Activated T-helper 17 cell treated with anti-CD3 and anti-CD28 coated beads, Interleukin-2, amount 50 U/mL, for 72 hours (primary cell): ENCODE measurements around the gene DYNC2LI1. TPM values are rescaled to one million over a fixed set of nuclear protein-coding genes. Genes with fewer than 3 reads are reported as not detected.
A peak's percentile ranks its signal among the peaks of the same experiment; 100 is the strongest.

Experiments used
- ATAC-seq: fragments of 150-1000 bp; cut with Tn5 transposase; replicated peaks from 2 replicates; pipeline ENCODE4 v1.10.0; 2021; ENCODE audit warnings: mild to moderate bottlenecking, moderate library complexity
- H3K27ac Mint-ChIP-seq: one replicate; pipeline ENCODE4 v1.8.0; 2022; ENCODE audit warnings: mixed read lengths
- H3K27me3 Mint-ChIP-seq: one replicate; pipeline ENCODE4 v1.8.0; 2022; ENCODE audit warnings: mixed read lengths
- H3K36me3 Mint-ChIP-seq: one replicate; pipeline ENCODE4 v1.8.0; 2022; ENCODE audit warnings: low read depth, mild to moderate bottlenecking, mixed read lengths
- H3K4me1 Mint-ChIP-seq: one replicate; pipeline ENCODE4 v1.8.0; 2022; ENCODE audit warnings: mixed read lengths
- H3K4me3 Mint-ChIP-seq: one replicate; pipeline ENCODE4 v1.8.0; 2022; ENCODE audit warnings: mild to moderate bottlenecking, mixed read lengths
- H3K9me3 Mint-ChIP-seq: one replicate; pipeline ENCODE4 v1.8.0; 2022; ENCODE audit warnings: mixed read lengths
- total RNA-seq, 2 donors: library from RNA; stranded (reverse); gene quantifications; one replicate each; pipeline ENCODE4 v1.2.3, GENCODE V29; 2022

DYNC2LI1 gene
- total RNA-seq, 2 donors from 2014 or later: 5.7 to 8.1 TPM

DNA sequence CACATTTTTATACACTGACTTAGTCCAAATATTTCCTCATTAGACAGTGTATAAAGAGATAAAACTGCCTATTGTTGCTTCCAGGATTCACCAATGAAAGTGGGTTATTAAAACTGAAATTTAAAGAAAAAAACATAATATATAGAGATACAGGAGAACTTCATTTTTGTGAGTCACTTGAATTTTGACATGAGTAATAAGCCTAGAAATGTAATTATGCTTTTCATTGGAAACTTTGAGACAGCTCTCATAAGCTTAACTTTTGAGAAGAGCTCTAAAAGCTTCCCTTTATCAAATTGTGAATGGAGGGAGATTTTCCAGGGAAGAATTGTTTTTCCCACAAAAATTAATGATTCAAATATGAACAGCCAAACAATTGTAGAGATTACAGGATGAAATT is 14.1 kb downstream of the DYNC2LI1 start:
- peak; percentile 70 for ATAC-seq
- no peak overlapping the region for H3K4me3 Mint-ChIP-seq
- no peaks in the 10 kb centered on the region for H3K9me3 Mint-ChIP-seq
- H3K27ac Mint-ChIP-seq: peak overlapping the region; percentile 23
- H3K36me3 Mint-ChIP-seq: peaks cover 13% of the 10 kb centered on the region
- no peaks in the 10 kb centered on the region for H3K27me3 Mint-ChIP-seq
- no peaks in the 10 kb centered on the region for H3K4me1 Mint-ChIP-seq

- Mint-ChIP-seq H3K27ac (no peak overlapping the region), H3K36me3 (peaks cover 14% of the 10 kb centered on the region), H3K9me3 (no peaks in the 10 kb centered on the region), H3K4me1 (no peaks in the 10 kb centered on the region), H3K4me3 (no peak overlapping the region), H3K27me3 (no peaks in the 10 kb centered on the region)
- ATAC-seq: no peak
These were observed 14.8 kb downstream of the DYNC2LI1 start for GRCh38 chr2:43788646-43789045.

DNA sequence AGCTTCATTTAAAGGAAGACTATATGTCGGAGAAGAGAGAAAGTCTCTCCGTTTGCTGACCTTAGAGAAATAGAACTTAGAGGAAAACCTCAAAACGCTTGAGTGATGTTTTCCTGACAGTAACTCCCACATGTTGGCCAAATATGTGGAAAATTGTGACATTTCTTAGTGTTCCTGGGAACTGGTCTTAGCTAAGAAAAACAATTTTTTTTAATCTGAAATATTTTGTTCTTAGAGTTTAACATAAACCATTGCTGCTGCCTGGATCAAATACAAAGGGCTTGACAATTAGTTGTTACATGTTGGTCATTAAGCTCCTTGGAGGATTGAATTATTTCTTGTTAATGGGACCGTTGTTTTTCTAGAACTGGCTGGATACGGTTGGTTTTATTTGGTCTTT is 16.3 kb downstream of the DYNC2LI1 start:
- no peaks in the 10 kb centered on the region for H3K9me3 Mint-ChIP-seq
- H3K4me3 Mint-ChIP-seq: no peak overlapping the region
- no peaks in the 10 kb centered on the region for H3K4me1 Mint-ChIP-seq
- H3K36me3 Mint-ChIP-seq: peaks cover 29% of the 10 kb centered on the region
- H3K27me3 Mint-ChIP-seq: no peaks in the 10 kb centered on the region
- H3K27ac Mint-ChIP-seq: no peak overlapping the region
- ATAC-seq: no peak

DNA sequence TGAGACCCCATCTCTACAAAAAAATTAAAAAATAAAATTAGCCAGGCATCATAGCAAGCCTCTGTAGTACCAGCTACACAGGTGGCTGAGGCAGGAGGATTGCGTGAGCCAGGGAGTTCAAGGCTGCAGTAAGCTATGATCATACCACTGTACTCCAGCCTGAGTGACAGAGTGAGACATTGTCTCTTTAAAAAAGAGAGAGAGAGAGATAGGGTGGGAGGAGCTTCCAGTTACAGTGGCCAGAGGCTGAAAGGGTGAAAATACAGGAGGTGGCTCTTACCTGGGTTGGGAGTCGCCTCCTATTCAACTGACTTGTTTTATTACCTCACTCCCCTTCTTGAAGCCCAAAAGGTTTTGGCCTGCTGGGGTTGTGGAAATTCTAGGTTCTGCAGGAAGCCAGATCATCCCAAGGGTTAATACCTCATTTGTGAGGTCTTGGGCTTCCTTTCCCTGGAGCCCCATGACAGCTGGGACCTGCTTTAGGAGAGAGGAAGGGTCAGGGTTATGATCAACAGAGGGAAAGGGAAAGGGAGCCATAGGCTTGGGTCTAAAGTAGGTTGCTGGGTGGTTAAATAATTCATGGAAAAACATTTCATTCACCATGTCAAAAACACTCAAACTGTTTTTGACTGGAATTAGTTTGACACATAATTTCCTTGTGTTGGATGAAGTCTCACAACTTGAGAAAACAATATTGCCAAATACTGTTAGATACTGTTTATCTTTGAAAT is 17.4 kb downstream of the DYNC2LI1 start:
- no peaks in the 10 kb centered on the region for H3K4me1 Mint-ChIP-seq
- no peak for ATAC-seq
- no peak overlapping the region for H3K27ac Mint-ChIP-seq
- no peaks in the 10 kb centered on the region for H3K9me3 Mint-ChIP-seq
- peaks cover 29% of the 10 kb centered on the region for H3K36me3 Mint-ChIP-seq
- H3K4me3 Mint-ChIP-seq: no peak overlapping the region
- no peaks in the 10 kb centered on the region for H3K27me3 Mint-ChIP-seq

DNA sequence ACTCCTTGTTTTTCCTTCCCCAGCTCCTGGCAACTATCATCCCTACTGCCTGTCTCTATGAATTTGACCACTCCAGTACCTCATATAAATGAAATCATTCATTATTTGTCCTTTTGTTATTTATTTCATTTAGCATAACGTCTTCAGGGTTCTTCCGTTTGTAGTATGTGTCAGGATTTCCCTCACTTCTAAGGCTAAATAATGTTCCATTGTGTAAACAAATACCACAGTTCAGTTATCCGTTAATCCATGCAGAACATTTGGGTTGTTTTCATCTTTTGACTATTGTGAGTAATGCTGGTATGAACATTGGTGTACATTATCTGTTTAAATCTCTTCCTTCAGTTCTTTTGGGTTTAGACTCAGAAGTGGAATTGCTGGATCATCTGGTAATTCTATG is 18.8 kb downstream of the DYNC2LI1 start:
- Mint-ChIP-seq H3K27me3 (no peaks in the 10 kb centered on the region), H3K4me1 (no peaks in the 10 kb centered on the region), H3K36me3 (peaks cover 29% of the 10 kb centered on the region), H3K4me3 (no peak overlapping the region), H3K27ac (no peak overlapping the region), H3K9me3 (no peaks in the 10 kb centered on the region)
- no peak for ATAC-seq

- Mint-ChIP-seq H3K27ac (no peak overlapping the region), H3K9me3 (no peaks in the 10 kb centered on the region), H3K27me3 (no peaks in the 10 kb centered on the region), H3K4me1 (no peaks in the 10 kb centered on the region), H3K4me3 (no peak overlapping the region), H3K36me3 (peaks cover 18% of the 10 kb centered on the region)
- ATAC-seq: no peak
These were observed 21.1 kb downstream of the DYNC2LI1 start for GRCh38 chr2:43794956-43795355.

DNA sequence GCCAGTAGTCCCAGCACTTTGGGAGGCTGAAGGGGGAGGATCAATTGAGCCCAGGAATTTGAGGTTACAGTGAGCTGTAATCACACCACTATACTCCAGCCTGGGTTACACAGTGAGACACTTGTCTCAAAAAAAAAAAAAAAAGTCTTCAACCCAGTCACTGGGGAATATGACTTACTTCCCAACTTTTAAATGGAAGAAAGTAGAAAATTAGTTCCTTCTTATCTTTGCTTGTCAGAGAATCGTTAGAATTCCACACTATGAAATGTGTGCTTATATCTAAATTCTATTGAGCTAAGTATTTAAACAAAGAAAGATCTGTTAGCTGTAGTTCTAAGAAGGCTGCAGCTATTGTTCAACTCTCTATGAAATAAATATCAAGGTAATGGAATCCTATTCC is 22.4 kb downstream of the DYNC2LI1 start:
- Mint-ChIP-seq H3K9me3 (no peaks in the 10 kb centered on the region), H3K4me3 (no peak overlapping the region), H3K36me3 (peaks cover 16% of the 10 kb centered on the region), H3K27me3 (no peaks in the 10 kb centered on the region), H3K27ac (no peak overlapping the region), H3K4me1 (no peaks in the 10 kb centered on the region)
- no peak for ATAC-seq

GRCh38 chr2:43798300-43798699 is 24.5 kb downstream of the DYNC2LI1 start:
- no peak overlapping the region for H3K27ac Mint-ChIP-seq
- no peak for ATAC-seq
- no peaks in the 10 kb centered on the region for H3K9me3 Mint-ChIP-seq
- peaks cover 16% of the 10 kb centered on the region for H3K36me3 Mint-ChIP-seq
- H3K4me1 Mint-ChIP-seq: no peaks in the 10 kb centered on the region
- H3K27me3 Mint-ChIP-seq: no peaks in the 10 kb centered on the region
- no peak overlapping the region for H3K4me3 Mint-ChIP-seq

- H3K4me3 Mint-ChIP-seq: no peak overlapping the region
- no peak for ATAC-seq
- no peaks in the 10 kb centered on the region for H3K9me3 Mint-ChIP-seq
- H3K27ac Mint-ChIP-seq: no peak overlapping the region
- no peaks in the 10 kb centered on the region for H3K4me1 Mint-ChIP-seq
- no peaks in the 10 kb centered on the region for H3K27me3 Mint-ChIP-seq
- no peaks in the 10 kb centered on the region for H3K36me3 Mint-ChIP-seq
These were observed 27.1 kb downstream of the DYNC2LI1 start for GRCh38 chr2:43800894-43801293.

DNA sequence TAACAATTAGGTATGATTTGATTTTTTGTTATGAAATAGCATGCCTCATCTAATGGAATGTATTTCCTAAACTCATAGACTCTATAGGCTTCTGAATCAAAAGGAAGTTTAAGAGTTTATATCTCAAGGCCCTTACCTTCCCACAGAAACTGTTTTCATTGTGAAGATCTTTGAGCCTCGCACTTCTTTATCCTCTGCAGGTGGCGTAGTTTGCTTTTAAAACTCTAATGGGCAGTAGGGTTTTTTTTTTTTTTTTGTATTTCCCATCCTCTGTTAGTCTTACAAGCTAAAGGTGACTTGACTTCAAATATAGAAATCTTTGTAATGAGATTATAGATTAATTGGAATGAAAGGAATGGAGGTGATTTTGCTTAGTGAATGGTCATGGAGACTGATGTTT is 28.3 kb downstream of the DYNC2LI1 start:
- Mint-ChIP-seq H3K27me3 (no peaks in the 10 kb centered on the region), H3K9me3 (no peaks in the 10 kb centered on the region), H3K4me1 (no peaks in the 10 kb centered on the region), H3K27ac (no peak overlapping the region), H3K36me3 (no peaks in the 10 kb centered on the region), H3K4me3 (no peak overlapping the region)
- ATAC-seq: no peak

DNA sequence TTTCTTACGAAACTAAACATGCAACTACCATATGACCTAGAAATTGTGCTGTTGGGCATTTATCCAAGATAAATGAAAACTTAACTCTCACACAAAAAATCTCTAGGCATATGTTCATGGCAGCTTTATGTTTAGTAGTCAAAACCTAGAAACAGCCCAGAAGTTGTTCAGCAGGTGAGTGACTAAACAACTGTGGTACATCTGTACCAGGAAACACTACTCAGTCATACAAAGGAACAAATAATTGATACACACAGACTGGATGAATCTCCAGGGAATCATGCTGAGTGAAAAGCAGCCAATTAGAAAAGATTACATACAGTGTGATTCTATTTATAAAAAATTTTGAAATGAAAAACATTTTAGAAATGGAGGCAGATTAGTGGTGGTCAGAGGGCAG is 29.3 kb downstream of the DYNC2LI1 start:
- no peaks in the 10 kb centered on the region for H3K27me3 Mint-ChIP-seq
- no peak for ATAC-seq
- H3K36me3 Mint-ChIP-seq: no peaks in the 10 kb centered on the region
- H3K4me3 Mint-ChIP-seq: no peak overlapping the region
- no peaks in the 10 kb centered on the region for H3K4me1 Mint-ChIP-seq
- no peaks in the 10 kb centered on the region for H3K9me3 Mint-ChIP-seq
- H3K27ac Mint-ChIP-seq: no peak overlapping the region

- no peaks in the 10 kb centered on the region for H3K4me1 Mint-ChIP-seq
- no peaks in the 10 kb centered on the region for H3K9me3 Mint-ChIP-seq
- H3K36me3 Mint-ChIP-seq: no peaks in the 10 kb centered on the region
- H3K27me3 Mint-ChIP-seq: no peaks in the 10 kb centered on the region
- H3K4me3 Mint-ChIP-seq: no peak overlapping the region
- ATAC-seq: no peak
- no peak overlapping the region for H3K27ac Mint-ChIP-seq
These were observed 32.8 kb downstream of the DYNC2LI1 start for GRCh38 chr2:43806719-43807031.

DNA sequence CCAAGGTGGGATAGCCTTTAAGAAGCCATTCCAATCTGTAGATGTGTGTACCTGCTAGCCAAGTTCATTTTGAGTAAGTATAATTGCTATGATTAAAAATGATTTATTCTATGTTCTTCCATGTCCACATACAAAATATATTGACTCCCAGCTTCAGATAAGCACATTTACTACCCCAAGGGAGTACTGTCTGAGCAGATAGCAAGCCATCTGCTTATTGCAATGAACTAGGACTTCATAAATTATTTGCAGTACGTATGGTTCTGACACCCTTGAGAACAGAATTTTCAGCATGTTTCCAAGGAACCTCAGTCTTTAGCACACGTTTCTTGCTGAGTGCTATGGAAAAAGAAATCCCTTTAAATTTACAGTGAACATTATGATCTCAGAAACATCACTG is 36.6 kb downstream of the DYNC2LI1 start:
- Mint-ChIP-seq H3K4me3 (no peak overlapping the region), H3K36me3 (no peaks in the 10 kb centered on the region), H3K27me3 (no peaks in the 10 kb centered on the region), H3K9me3 (no peaks in the 10 kb centered on the region), H3K4me1 (no peaks in the 10 kb centered on the region), H3K27ac (no peak overlapping the region)
- ATAC-seq: no peak

- no peak overlapping the region for H3K4me3 Mint-ChIP-seq
- no peak for ATAC-seq
- H3K27me3 Mint-ChIP-seq: no peaks in the 10 kb centered on the region
- no peaks in the 10 kb centered on the region for H3K4me1 Mint-ChIP-seq
- no peak overlapping the region for H3K27ac Mint-ChIP-seq
- H3K36me3 Mint-ChIP-seq: no peaks in the 10 kb centered on the region
- H3K9me3 Mint-ChIP-seq: no peaks in the 10 kb centered on the region
These were observed 37.0 kb downstream of the DYNC2LI1 start for GRCh38 chr2:43810888-43811287.

- ATAC-seq: no peak
- H3K4me1 Mint-ChIP-seq: no peaks in the 10 kb centered on the region
- H3K4me3 Mint-ChIP-seq: no peak overlapping the region
- no peaks in the 10 kb centered on the region for H3K9me3 Mint-ChIP-seq
- no peaks in the 10 kb centered on the region for H3K27me3 Mint-ChIP-seq
- H3K36me3 Mint-ChIP-seq: no peaks in the 10 kb centered on the region
- H3K27ac Mint-ChIP-seq: no peak overlapping the region
These were observed 38.2 kb downstream of the DYNC2LI1 start for GRCh38 chr2:43812006-43812405.

DNA sequence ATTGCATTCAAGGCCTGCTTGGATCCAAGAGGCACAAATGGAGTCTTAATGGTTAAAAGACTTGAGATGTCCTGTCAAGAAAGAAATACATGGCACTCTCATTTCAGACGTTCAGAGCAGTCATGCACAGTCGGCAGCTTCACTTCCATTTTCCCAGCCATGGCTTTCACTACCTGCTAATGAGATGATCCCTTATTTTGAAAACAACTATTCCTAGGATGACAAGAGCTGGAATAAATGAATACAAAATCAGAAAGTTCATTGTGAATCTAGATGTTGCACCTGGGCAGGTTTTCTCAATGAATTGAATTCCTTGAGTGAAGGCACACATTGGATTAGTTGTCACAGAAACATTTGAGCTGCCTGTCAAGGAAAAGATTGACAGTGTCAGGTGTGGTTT is 39.1 kb downstream of the DYNC2LI1 start:
- ATAC-seq: no peak
- no peaks in the 10 kb centered on the region for H3K9me3 Mint-ChIP-seq
- no peaks in the 10 kb centered on the region for H3K4me1 Mint-ChIP-seq
- no peak overlapping the region for H3K4me3 Mint-ChIP-seq
- no peak overlapping the region for H3K27ac Mint-ChIP-seq
- no peaks in the 10 kb centered on the region for H3K27me3 Mint-ChIP-seq
- H3K36me3 Mint-ChIP-seq: no peaks in the 10 kb centered on the region
